B cell (primary cell): ENCODE measurements around the gene STX8. TPM values are rescaled to one million over a fixed set of nuclear protein-coding genes. Genes with fewer than 3 reads are reported as not detected.
A peak's percentile ranks its signal among the peaks of the same experiment; 100 is the strongest.

Source experiments
- ATAC-seq: fragments of 200-7000 bp; cut with Tn5 transposase; one replicate; pipeline ENCODE4 v1.10.0; 2021; ENCODE audit warnings: low read depth, mild to moderate bottlenecking, moderate number of reproducible peaks, moderate library complexity
- CTCF ChIA-PET: fragments of 350-600 bp; sonication (Branson Sonifier 250); formaldehyde crosslinking; loops from one replicate; lab custom pipeline; 2021; ENCODE audit warnings: antibody characterized with exemption, inconsistent platforms; lab: Charles Lee
- POLR2A ChIA-PET: fragments of 350-600 bp; sonication (Branson Sonifier 250); formaldehyde crosslinking; loops from one replicate; lab custom pipeline; 2021; ENCODE audit warnings: antibody characterized with exemption; lab: Charles Lee
- DNase-seq: peaks from one replicate; pipeline ENCODE4 v3.0.0; 2013
- H2AFZ ChIP-seq: 2 replicates; pipeline ENCODE4 v1.6.1; 2012; ENCODE audit warnings: mild to moderate bottlenecking, low read depth, low read length; ENCODE audit not compliant: insufficient read depth, poor library complexity, severe bottlenecking
- H3K27ac ChIP-seq, 2 donors: 1 replicate in 1 of 2; 2 replicates in 1 of 2; pipeline ENCODE4 v1.5.1; 2012 to 2013; ENCODE audit warnings: low read length in 2 of 2, mild to moderate bottlenecking in 2 of 2, moderate library complexity in 1 of 2
- H3K27me3 ChIP-seq, 4 experiments: fragments of 200-600 bp in 1 of 4; sonication (generic) in 1 of 4; replicated peaks in 1 of 4; 1 replicate in 2 of 4; 2 replicates in 2 of 4; pipeline versions ENCODE4 v1.6.1 to v1.7.0; 2013 to 2016; ENCODE audit warnings: low read length in 3 of 4, mild to moderate bottlenecking in 2 of 4, mixed read lengths in 1 of 4, moderate library complexity in 1 of 4; ENCODE audit not compliant: insufficient read depth in 4 of 4, control insufficient read depth in 3 of 4; ENCODE audit errors: control extremely low read depth in 1 of 4
- H3K36me3 ChIP-seq, 2 experiments: replicated peaks in 1 of 2; 1 replicate in 1 of 2; 2 replicates in 1 of 2; pipeline versions ENCODE4 v1.6.1 to v1.7.1; 2013; ENCODE audit warnings: low read length in 1 of 2; ENCODE audit not compliant: insufficient read depth in 2 of 2, control insufficient read depth in 1 of 2; ENCODE audit errors: control extremely low read depth in 1 of 2, extremely low read depth in 1 of 2
- H3K4me1 ChIP-seq, 2 donors: fragments of 200-600 bp in 1 of 2; sonication (generic) in 1 of 2; 1 replicate in 1 of 2; 2 replicates in 1 of 2; pipeline versions ENCODE4 v1.5.1 to v1.6.1; 2013 to 2017; ENCODE audit warnings: low read length in 2 of 2; ENCODE audit not compliant: control insufficient read depth in 2 of 2, insufficient read depth in 2 of 2
- H3K4me2 ChIP-seq: replicated peaks from 2 replicates; pipeline ENCODE3; 2012; ENCODE audit warnings: mild to moderate bottlenecking, low read depth, low read length; ENCODE audit not compliant: poor library complexity, severe bottlenecking
- H3K4me3 ChIP-seq, 5 experiments: fragments of 200-600 bp in 1 of 5; sonication (generic) in 1 of 5; 1 replicate in 3 of 5; 2 replicates in 2 of 5; pipeline versions ENCODE4 v1.5.1 to v1.7.0; 2011 to 2016; ENCODE audit warnings: low read length in 4 of 5, mild to moderate bottlenecking in 4 of 5, low read depth in 2 of 5, control low read depth in 1 of 5, moderate library complexity in 1 of 5; ENCODE audit not compliant: insufficient read depth in 1 of 5; ENCODE audit errors: control extremely low read depth in 1 of 5, extremely low read depth in 1 of 5
- H3K79me2 ChIP-seq: fragments of 200-600 bp; sonication (generic); one replicate; pipeline ENCODE4 v1.6.0; 2016; ENCODE audit warnings: low read length; ENCODE audit not compliant: control insufficient read depth, insufficient read depth
- H3K9ac ChIP-seq: fragments of 200-600 bp; sonication (generic); 2 replicates; pipeline ENCODE4 v1.6.1; 2017; ENCODE audit warnings: mild to moderate bottlenecking, low read length, moderate library complexity
- H3K9me3 ChIP-seq, 3 donors: one replicate each; pipeline versions ENCODE4 v1.6.1 to v1.7.1; 2013; ENCODE audit warnings: low read length in 2 of 3; ENCODE audit not compliant: control insufficient read depth in 2 of 3, insufficient read depth in 1 of 3; ENCODE audit errors: control extremely low read depth in 1 of 3
- H4K20me1 ChIP-seq: 2 replicates; pipeline ENCODE4 v1.6.0; 2012; ENCODE audit warnings: mild to moderate bottlenecking, low read length; ENCODE audit not compliant: insufficient read depth, control insufficient read depth, poor library complexity, severe bottlenecking
- H3K27ac Mint-ChIP-seq: one replicate; pipeline ENCODE4 v1.8.0; 2021; ENCODE audit warnings: mixed read lengths
- H3K27me3 Mint-ChIP-seq: one replicate; pipeline ENCODE4 v1.8.0; 2021; ENCODE audit warnings: mixed read lengths
- H3K4me1 Mint-ChIP-seq: one replicate; pipeline ENCODE4 v1.8.0; 2021; ENCODE audit warnings: mixed read lengths
- H3K4me3 Mint-ChIP-seq: one replicate; pipeline ENCODE4 v1.8.0; 2021; ENCODE audit warnings: mixed read lengths
- H3K9me3 Mint-ChIP-seq: one replicate; pipeline ENCODE4 v1.8.0; 2022; ENCODE audit warnings: mixed read lengths; ENCODE audit not compliant: insufficient read depth
- EZH2 ChIP-seq: IDR thresholded peaks from 2 replicates; pipeline ENCODE4 v1.6.1; 2012; ENCODE audit warnings: borderline replicate concordance, low read depth, mild to moderate bottlenecking, moderate library complexity, low read length; ENCODE audit not compliant: insufficient read depth, poor library complexity, severe bottlenecking
- WGBS: methylation state at CpG from one replicate; pipeline ENCODE4 v1.1.5; 2013; ENCODE audit warnings: missing lambda C conversion rate; ENCODE audit not compliant: insufficient coverage; 5-methylcytosine and 5-hydroxymethylcytosine counted together
- intact Hi-C: fragments of 100-400 bp; cut with micrococcal nuclease; formaldehyde crosslinking; loops from one replicate; pipeline ENCODE4 v1.10.0; 2022
- polyA plus RNA-seq: library from polyadenylated mRNA; depleted of rRNA; stranded (reverse); fragments of >200 nt; gene quantifications from 2 replicates; pipeline ENCODE4 v1.2.3, GENCODE V29; 2012
- total RNA-seq, 2 donors: library from RNA; stranded (reverse); fragments of 120-200 nt in 1 of 2; gene quantifications; 1 replicate in 1 of 2; 2 replicates in 1 of 2; pipeline versions ENCODE4 v1.2.3 to v1.2.4, GENCODE V29; 2013 to 2022
- TF ChIP-seq, protein P1 (sequence below): fragments of 200-600 bp; IDR thresholded peaks from one replicate; pipeline ENCODE4 v1.8.0; 2022; ENCODE audit warnings: antibody characterized with exemption, mild to moderate bottlenecking

Gene STX8
- total and polyA plus RNA-seq, 2 donors (not counting 1 experiment from before 2014, with no cell fraction given), result 35.8 to 61.5 TPM

DNA sequence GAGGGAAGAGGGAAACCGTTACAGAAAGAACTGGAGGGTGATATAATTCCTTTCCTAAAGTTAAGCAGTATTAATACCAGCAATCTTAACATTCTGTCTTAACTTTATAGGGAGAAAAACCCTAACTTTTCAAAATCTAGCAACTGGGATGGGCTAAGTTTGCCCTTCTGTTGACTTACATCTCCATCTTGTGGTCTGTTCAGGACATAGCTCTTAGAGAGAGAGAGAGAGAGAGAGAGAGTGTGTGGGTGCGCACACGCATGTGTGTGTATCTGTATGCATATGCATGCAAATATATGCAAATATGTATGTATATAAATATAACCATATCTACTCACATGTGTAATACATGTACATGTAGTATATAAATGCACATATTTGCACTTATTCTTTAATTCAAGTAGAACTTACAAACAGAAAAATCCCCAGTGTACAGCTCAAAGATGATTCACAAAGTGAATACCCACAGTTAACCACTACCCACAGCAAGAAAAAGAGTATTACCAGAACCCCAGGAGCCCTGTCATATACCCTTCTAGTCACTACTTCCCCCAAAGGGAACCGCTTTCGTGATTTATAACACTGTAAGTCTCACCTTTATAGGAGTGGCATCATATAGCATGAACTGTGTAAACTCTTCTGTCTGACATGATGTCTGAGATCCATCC lies 46.5 kb downstream of the STX8 start:
- Histone ChIP-seq H3K27me3 (no peaks in the 10 kb centered on the region), H3K4me2 (no peak overlapping the region), H4K20me1 (no peaks in the 10 kb centered on the region), H3K36me3 (peaks cover 0 to 2% of the 10 kb centered on the region in 2 experiments), H2AFZ (no peak overlapping the region), H3K9me3 (no peaks in the 10 kb centered on the region), H3K4me1 (no peaks in the 10 kb centered on the region), H3K27ac (no peak overlapping the region), H3K4me3 (no peak overlapping the region), H3K9ac (no peak overlapping the region), H3K79me2 (no peaks in the 10 kb centered on the region)
- Mint-ChIP-seq H3K4me3 (no peak overlapping the region), H3K4me1 (no peaks in the 10 kb centered on the region), H3K9me3 (no peaks in the 10 kb centered on the region), H3K27ac (no peak overlapping the region), H3K27me3 (no peaks in the 10 kb centered on the region)
- intact Hi-C loops, result loop anchor here (10.0 kb wide), 1 partner anchor 1464 kb away; no protein-coding TSS in a partner anchor
- no CpG with 5 or more reads among the region's 5 CpGs for WGBS
- ATAC-seq (no peak), DNase-seq (peak; percentile 15)
- CTCF ChIA-PET, result interaction anchor here (0.7 kb wide), 1 partner anchor 730 kb away, joined by 3 read pairs; the partner anchor contains the start of gene MFSD6L
- POLR2A ChIA-PET, result no interaction called here
- TF ChIP-seq, protein P1, sequence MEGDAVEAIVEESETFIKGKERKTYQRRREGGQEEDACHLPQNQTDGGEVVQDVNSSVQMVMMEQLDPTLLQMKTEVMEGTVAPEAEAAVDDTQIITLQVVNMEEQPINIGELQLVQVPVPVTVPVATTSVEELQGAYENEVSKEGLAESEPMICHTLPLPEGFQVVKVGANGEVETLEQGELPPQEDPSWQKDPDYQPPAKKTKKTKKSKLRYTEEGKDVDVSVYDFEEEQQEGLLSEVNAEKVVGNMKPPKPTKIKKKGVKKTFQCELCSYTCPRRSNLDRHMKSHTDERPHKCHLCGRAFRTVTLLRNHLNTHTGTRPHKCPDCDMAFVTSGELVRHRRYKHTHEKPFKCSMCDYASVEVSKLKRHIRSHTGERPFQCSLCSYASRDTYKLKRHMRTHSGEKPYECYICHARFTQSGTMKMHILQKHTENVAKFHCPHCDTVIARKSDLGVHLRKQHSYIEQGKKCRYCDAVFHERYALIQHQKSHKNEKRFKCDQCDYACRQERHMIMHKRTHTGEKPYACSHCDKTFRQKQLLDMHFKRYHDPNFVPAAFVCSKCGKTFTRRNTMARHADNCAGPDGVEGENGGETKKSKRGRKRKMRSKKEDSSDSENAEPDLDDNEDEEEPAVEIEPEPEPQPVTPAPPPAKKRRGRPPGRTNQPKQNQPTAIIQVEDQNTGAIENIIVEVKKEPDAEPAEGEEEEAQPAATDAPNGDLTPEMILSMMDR, result peak; percentile 12
- TF ChIP-seq EZH2, result no peak

DNA sequence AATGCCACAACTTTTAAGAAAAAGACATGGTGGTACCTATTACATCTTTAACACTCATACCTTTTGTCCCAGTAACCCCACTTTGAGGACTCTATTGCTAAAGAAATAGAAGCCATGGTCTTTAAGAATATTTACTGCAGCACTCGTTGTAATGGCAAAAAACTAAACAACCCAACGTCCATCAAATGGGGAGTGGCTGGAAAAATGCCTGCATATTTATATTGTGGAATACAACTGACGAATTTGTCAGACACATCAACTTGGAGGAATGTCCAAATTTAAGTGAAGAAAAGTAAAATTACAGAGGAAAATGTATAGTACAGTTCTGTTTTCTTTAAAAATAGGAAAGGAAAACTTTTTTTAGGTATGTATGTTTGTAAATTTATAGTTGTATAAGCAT lies 47.8 kb downstream of the STX8 start:
- H3K36me3 ChIP-seq, result peaks cover 0 to 2% of the 10 kb centered on the region in 2 experiments
- H3K9me3 ChIP-seq, result no peaks in the 10 kb centered on the region
- TF ChIP-seq EZH2, result no peak
- TF ChIP-seq, protein P1, result no peak
- ChIA-PET CTCF (no interaction called here), POLR2A (no interaction called here)
- no peaks in the 10 kb centered on the region for H3K4me1 Mint-ChIP-seq
- no peak overlapping the region for H3K9ac ChIP-seq
- no CpG with 5 or more reads among the region's 3 CpGs for WGBS
- no peak overlapping the region for H3K4me2 ChIP-seq
- no peaks in the 10 kb centered on the region for H3K27me3 ChIP-seq
- no peaks in the 10 kb centered on the region for H3K27me3 Mint-ChIP-seq
- no peaks in the 10 kb centered on the region for H3K4me1 ChIP-seq
- no peak for DNase-seq
- H3K79me2 ChIP-seq, result no peaks in the 10 kb centered on the region
- no peaks in the 10 kb centered on the region for H4K20me1 ChIP-seq
- intact Hi-C loops, result loop anchor here (10.0 kb wide), 1 partner anchor 1463 kb away; no protein-coding TSS in a partner anchor
- no peak overlapping the region for H2AFZ ChIP-seq
- no peak overlapping the region for H3K27ac Mint-ChIP-seq
- H3K27ac ChIP-seq, result no peak overlapping the region
- no peak overlapping the region for H3K4me3 ChIP-seq
- no peak overlapping the region for H3K4me3 Mint-ChIP-seq
- ATAC-seq, result no peak
- no peaks in the 10 kb centered on the region for H3K9me3 Mint-ChIP-seq
